Sigmoid colon (tissue), 7 donors: ENCODE data around the gene NAALADL2. TPM values are rescaled to one million over a fixed set of nuclear protein-coding genes. Genes with fewer than 3 reads are reported as not detected.
"Not testable (repeated sequence)": the region's sequence is repeated elsewhere in the genome, so short reads cannot be mapped to it uniquely, and the experiment has no call there.

ENCODE experiments used
- DNase-seq: peaks from one replicate; pipeline ENCODE4 v3.0.0-alpha.2; 2019
- H3K27ac ChIP-seq, 4 donors: fragments of 200-600 bp; sonication (generic); one replicate each; pipeline ENCODE4 v1.5.1; 2016 to 2019; ENCODE audit warnings: mild to moderate bottlenecking in 1 of 4
- H3K27me3 ChIP-seq, 3 donors: fragments of 200-600 bp; sonication (generic); one replicate each; pipeline ENCODE4 v1.5.1; 2019; ENCODE audit warnings: mild to moderate bottlenecking in 1 of 3
- H3K36me3 ChIP-seq, 4 donors: fragments of 200-600 bp; sonication (generic); one replicate each; pipeline ENCODE4 v1.5.1; 2016 to 2019
- H3K4me1 ChIP-seq, 4 donors: fragments of 200-600 bp; sonication (generic); one replicate each; pipeline ENCODE4 v1.5.1; 2017 to 2019
- H3K4me3 ChIP-seq, 4 donors: fragments of 200-600 bp; sonication (generic); one replicate each; pipeline ENCODE4 v1.5.1; 2017 to 2019; ENCODE audit warnings: mild to moderate bottlenecking in 2 of 4, moderate library complexity in 1 of 4
- H3K9me3 ChIP-seq, 4 donors: fragments of 200-600 bp in 3 of 4; sonication (generic) in 3 of 4; one replicate each; pipeline versions ENCODE4 v1.5.1 to v1.6.1; 2013 to 2019
- EP300 ChIP-seq, 4 donors: sonication (generic); formaldehyde crosslinking; IDR thresholded peaks; one replicate each; pipeline ENCODE4 v1.6.1; 2017; ENCODE audit warnings: antibody characterized with exemption in 4 of 4
- POLR2A ChIP-seq, 2 donors: fragments of 450-650 bp; IDR thresholded peaks; one replicate each; pipeline ENCODE4 v1.6.1; 2016; ENCODE audit warnings: antibody characterized with exemption in 2 of 2, mild to moderate bottlenecking in 2 of 2, moderate library complexity in 2 of 2
- POLR2AphosphoS5 ChIP-seq, 4 donors: sonication (generic); formaldehyde crosslinking; IDR thresholded peaks; one replicate each; pipeline ENCODE4 v1.6.1; 2017; ENCODE audit warnings: antibody characterized with exemption in 4 of 4
- WGBS, 2 donors: extraction: QIAGEN DNeasy Blood & Tissue Kit; methylation state at CpG; one replicate each; pipeline ENCODE4 v1.1.7; 2013; 5-methylcytosine and 5-hydroxymethylcytosine counted together
- intact Hi-C: fragments of 100-400 bp; cut with DNase I; formaldehyde crosslinking; loops from one replicate; pipeline ENCODE4 v1.15.1; 2023
- polyA plus RNA-seq, 3 donors: library from polyadenylated mRNA; stranded (reverse); fragments of 200-250 nt; gene quantifications; one replicate each; pipeline ENCODE4 v1.2.3, GENCODE V29; 2013
- total RNA-seq, 4 donors: library from RNA; depleted of rRNA; stranded (reverse); fragments of >200 nt; gene quantifications; one replicate each; pipeline ENCODE4 v1.1.0, GENCODE V29; 2016
- TF ChIP-seq, protein P1 (sequence below), 4 experiments: fragments of 450-650 bp in 3 of 4; fragments of 200-600 bp in 1 of 4; IDR thresholded peaks; one replicate each; pipeline ENCODE4 v1.5.1; 2016 to 2019; ENCODE audit warnings: antibody characterized with exemption in 4 of 4, mild to moderate bottlenecking in 3 of 4, moderate library complexity in 2 of 4
- donor health status: healthy with polysubstance abuse.
- donor health status: Bipolar disorder and iron deficiency.
- donor health status: healthy.

NAALADL2 gene
- total and polyA plus RNA-seq, 7 donors: 0.46 to 18.5 (median 6.0) TPM

DNA sequence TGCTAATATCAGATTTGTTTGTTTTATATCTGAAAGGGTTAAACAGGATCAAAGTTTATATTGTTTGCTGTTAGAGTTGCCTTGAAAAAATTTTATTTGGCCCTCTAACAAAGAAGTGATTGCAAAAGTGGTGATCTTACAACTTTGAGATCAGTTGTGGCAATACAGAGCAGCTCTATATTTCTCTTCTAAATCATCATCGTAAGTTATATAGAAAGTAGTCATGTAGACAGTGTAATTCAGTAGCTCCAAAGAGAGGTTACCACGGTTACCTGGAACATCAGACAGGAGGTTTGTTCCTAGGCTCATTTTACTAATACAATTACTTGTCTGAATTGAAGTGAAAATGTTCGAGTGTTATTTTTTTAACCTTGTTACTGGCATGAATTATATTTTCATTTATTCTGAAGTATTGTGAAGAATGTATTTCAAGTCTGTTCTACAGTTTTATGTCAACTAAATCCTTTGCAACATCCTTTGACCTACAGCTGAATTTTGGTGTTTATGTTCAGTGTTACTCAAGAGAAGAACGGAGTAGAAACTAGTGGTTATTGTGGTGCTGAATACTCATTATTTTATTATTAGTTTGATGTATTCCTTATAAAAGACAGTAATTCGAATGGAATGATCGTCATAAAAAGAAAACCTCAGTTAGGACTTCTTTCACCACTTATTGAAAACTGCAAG, 214.2 kb downstream of the NAALADL2 start:
- no peak overlapping the region for H3K4me3 ChIP-seq
- TF ChIP-seq EP300 (IDR thresholded peaks at IDR 0.05) (no peak), POLR2AphosphoS5 (IDR thresholded peaks at IDR 0.05) (no peak), POLR2A (IDR thresholded peaks at IDR 0.05) (no peak)
- TF ChIP-seq, protein P1, sequence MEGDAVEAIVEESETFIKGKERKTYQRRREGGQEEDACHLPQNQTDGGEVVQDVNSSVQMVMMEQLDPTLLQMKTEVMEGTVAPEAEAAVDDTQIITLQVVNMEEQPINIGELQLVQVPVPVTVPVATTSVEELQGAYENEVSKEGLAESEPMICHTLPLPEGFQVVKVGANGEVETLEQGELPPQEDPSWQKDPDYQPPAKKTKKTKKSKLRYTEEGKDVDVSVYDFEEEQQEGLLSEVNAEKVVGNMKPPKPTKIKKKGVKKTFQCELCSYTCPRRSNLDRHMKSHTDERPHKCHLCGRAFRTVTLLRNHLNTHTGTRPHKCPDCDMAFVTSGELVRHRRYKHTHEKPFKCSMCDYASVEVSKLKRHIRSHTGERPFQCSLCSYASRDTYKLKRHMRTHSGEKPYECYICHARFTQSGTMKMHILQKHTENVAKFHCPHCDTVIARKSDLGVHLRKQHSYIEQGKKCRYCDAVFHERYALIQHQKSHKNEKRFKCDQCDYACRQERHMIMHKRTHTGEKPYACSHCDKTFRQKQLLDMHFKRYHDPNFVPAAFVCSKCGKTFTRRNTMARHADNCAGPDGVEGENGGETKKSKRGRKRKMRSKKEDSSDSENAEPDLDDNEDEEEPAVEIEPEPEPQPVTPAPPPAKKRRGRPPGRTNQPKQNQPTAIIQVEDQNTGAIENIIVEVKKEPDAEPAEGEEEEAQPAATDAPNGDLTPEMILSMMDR (IDR thresholded peaks at IDR 0.05): no peak
- H3K27me3 ChIP-seq: no peaks in the 10 kb centered on the region
- H3K27ac ChIP-seq: no peak overlapping the region
- no peaks in the 10 kb centered on the region for H3K36me3 ChIP-seq
- DNase-seq: no peak
- H3K9me3 ChIP-seq: no peaks in the 10 kb centered on the region
- H3K4me1 ChIP-seq: no peaks in the 10 kb centered on the region
- intact Hi-C loops: no loop called here
- 78 to 84% methylated on average over 6 of the region's 6 CpGs for WGBS, 2 donors

DNA sequence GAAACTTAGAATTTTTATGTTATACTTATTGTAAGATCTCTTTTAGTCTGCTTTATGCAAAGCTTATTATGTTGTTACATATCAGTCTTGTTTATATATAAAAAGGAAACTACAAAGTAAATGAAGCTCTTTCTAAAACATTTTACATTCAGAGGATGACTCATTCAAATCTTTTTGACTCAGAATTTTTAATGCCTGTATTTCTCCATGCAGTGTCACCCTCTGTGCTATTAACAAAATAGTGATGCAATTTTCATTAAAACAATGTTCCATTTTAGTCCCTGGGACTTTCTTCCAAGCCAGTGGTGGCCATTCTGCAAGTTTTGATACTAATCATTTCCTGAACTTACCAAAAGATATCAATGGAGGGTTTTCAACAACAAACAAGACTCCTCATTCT, 216.1 kb downstream of the NAALADL2 start:
- Histone ChIP-seq H3K36me3 (no peaks in the 10 kb centered on the region), H3K4me1 (no peaks in the 10 kb centered on the region), H3K27me3 (no peaks in the 10 kb centered on the region), H3K9me3 (no peaks in the 10 kb centered on the region), H3K27ac (no peak overlapping the region), H3K4me3 (no peak overlapping the region)
- DNase-seq: no peak
- intact Hi-C loops: no loop called here
- no peak for TF ChIP-seq EP300 (IDR thresholded peaks at IDR 0.05)
- no peak for TF ChIP-seq POLR2AphosphoS5 (IDR thresholded peaks at IDR 0.05)
- TF ChIP-seq POLR2A (IDR thresholded peaks at IDR 0.05): no peak
- TF ChIP-seq, protein P1 (IDR thresholded peaks at IDR 0.05): no peak

DNA sequence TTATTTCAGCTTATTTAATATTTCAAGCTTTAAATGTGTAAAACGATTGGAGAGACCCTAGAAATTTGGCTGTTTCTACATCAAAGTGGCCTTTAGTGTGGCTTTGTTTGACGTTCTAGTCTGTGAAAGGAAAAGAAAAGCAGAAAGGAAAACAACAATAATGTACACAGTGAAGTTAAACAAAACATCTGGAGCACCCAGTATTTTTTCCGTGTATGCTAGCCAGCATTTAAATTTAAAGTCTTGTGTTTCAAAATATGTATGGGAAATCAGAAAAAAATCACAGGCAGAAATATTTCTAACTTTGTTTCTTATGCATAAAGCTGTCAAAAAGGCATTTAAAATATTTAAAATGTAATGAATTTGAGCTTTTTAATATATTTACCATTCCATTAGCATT, 218.1 kb downstream of the NAALADL2 start:
- no peak for DNase-seq
- no peak overlapping the region for H3K27ac ChIP-seq
- WGBS, 2 donors: 49% methylated on average over 3 of the region's 3 CpGs

DNA sequence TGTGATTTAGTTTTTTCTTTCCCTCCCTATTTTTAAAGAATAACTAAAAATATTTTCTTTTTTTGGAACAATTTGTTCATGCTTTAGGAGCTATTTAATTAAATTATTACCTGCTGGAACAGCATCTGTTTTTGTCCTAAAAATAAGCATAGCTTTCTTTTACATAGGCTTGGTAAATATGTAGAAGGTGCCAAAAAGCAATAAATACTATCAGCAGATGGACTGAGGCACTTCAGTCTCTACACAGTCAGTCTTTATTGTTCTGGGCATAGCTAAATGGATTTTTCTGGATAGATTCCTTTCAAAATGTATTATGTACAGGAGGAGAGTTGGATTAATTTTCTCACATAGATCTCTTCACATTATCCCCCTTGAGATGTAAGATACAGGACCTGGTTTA, 223.5 kb downstream of the NAALADL2 start:
- Histone ChIP-seq H3K4me3 (no peak overlapping the region), H3K4me1 (no peaks in the 10 kb centered on the region)

More for the DNA sequence above, 218.1 kb downstream of the NAALADL2 start:
- intact Hi-C loops: no loop called here
- no peaks in the 10 kb centered on the region for H3K36me3 ChIP-seq
- H3K4me3 ChIP-seq: no peak overlapping the region
- TF ChIP-seq, protein P1 (IDR thresholded peaks at IDR 0.05): no peak
- no peak for TF ChIP-seq POLR2AphosphoS5 (IDR thresholded peaks at IDR 0.05)
- no peak for TF ChIP-seq POLR2A (IDR thresholded peaks at IDR 0.05)
- no peak for TF ChIP-seq EP300 (IDR thresholded peaks at IDR 0.05)
- no peaks in the 10 kb centered on the region for H3K4me1 ChIP-seq
- H3K27me3 ChIP-seq: no peaks in the 10 kb centered on the region
- no peaks in the 10 kb centered on the region for H3K9me3 ChIP-seq

DNA sequence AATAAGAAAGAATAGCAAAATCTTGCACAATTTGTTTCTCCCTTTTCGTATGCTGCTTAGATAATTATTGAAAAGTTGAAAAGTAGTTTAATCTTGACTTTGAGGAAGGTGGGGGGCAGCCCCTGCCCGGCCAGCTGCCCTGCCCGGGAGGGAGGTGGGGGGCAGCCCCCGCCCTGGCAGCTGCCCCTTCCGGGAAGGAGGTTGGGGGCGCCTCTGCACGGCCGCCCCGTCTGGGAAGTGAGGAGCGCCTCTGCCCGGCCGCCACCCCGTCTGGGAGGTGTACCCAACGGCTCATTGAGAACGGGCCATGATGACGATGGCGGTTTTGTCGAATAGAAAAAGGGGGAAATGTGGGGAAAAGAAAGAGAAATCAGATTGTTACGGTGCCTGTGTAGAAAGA, 228.0 kb downstream of the NAALADL2 start:
- H3K27me3 ChIP-seq, H3K4me1 ChIP-seq, H3K36me3 ChIP-seq, DNase-seq, intact Hi-C loops, H3K27ac ChIP-seq, H3K9me3 ChIP-seq, H3K4me3 ChIP-seq: not testable (repeated sequence)
- WGBS, 2 donors: 93% methylated on average over 19 of the region's 19 CpGs

More for the DNA sequence above, 223.5 kb downstream of the NAALADL2 start:
- H3K9me3 ChIP-seq: no peaks in the 10 kb centered on the region
- no peaks in the 10 kb centered on the region for H3K36me3 ChIP-seq
- no peak for DNase-seq
- intact Hi-C loops: no loop called here
- no peaks in the 10 kb centered on the region for H3K27me3 ChIP-seq
- TF ChIP-seq, protein P1 (IDR thresholded peaks at IDR 0.05): no peak
- TF ChIP-seq EP300 (IDR thresholded peaks at IDR 0.05) (no peak), POLR2AphosphoS5 (IDR thresholded peaks at IDR 0.05) (no peak), POLR2A (IDR thresholded peaks at IDR 0.05) (no peak)
- H3K27ac ChIP-seq: no peak overlapping the region
